Gastroesophageal sphincter (tissue), 4 donors: Measurements from ENCODE around the gene ZNF787. TPM values are rescaled to one million over a fixed set of nuclear protein-coding genes. Genes with fewer than 3 reads are reported as not detected.

ENCODE experiments used
- ATAC-seq: fragments of 150-250 bp; one replicate; pipeline ENCODE4 v1.9.1; 2016; ENCODE audit warnings: mild to moderate bottlenecking, moderate library complexity
- H3K27ac ChIP-seq, 4 donors: fragments of 200-600 bp; sonication (generic) in 3 of 4; 1 replicate in 3 of 4; 2 replicates in 1 of 4; pipeline ENCODE4 v1.5.1; 2016 to 2019
- H3K27me3 ChIP-seq: fragments of 200-600 bp; sonication (generic); one replicate; pipeline ENCODE4 v1.5.1; 2019
- H3K36me3 ChIP-seq, 2 donors: fragments of 200-600 bp; sonication (generic); one replicate each; pipeline ENCODE4 v1.5.1; 2019; ENCODE audit warnings: control low read depth in 1 of 2
- H3K4me1 ChIP-seq, 3 donors: fragments of 200-600 bp; sonication (generic); 1 replicate in 2 of 3; 2 replicates in 1 of 3; pipeline ENCODE4 v1.5.1; 2016 to 2019; ENCODE audit warnings: control low read depth in 2 of 3
- H3K4me3 ChIP-seq, 2 donors: fragments of 200-600 bp; sonication (generic); one replicate each; pipeline ENCODE4 v1.5.1; 2019; ENCODE audit warnings: mild to moderate bottlenecking in 1 of 2, moderate library complexity in 1 of 2
- H3K9me3 ChIP-seq, 3 donors: fragments of 200-600 bp; sonication (generic); one replicate each; pipeline ENCODE4 v1.5.1; 2017 to 2019; ENCODE audit warnings: control low read depth in 2 of 3
- CTCF ChIP-seq, 4 experiments: fragments of 200-600 bp in 2 of 4; fragments of 450-650 bp in 2 of 4; sonication (generic) in 1 of 4; IDR thresholded peaks; one replicate each; pipeline ENCODE4 v1.5.1; 2017 to 2019; ENCODE audit warnings: antibody characterized with exemption in 4 of 4, mild to moderate bottlenecking in 2 of 4, moderate library complexity in 2 of 4
- EP300 ChIP-seq: sonication (generic); formaldehyde crosslinking; IDR thresholded peaks from one replicate; pipeline ENCODE4 v1.6.1; 2017; ENCODE audit warnings: antibody characterized with exemption, mild to moderate bottlenecking
- POLR2A ChIP-seq, 2 donors: fragments of 450-650 bp; IDR thresholded peaks; one replicate each; pipeline ENCODE4 v1.6.1; 2017; ENCODE audit warnings: antibody characterized with exemption in 2 of 2, mild to moderate bottlenecking in 2 of 2, moderate library complexity in 1 of 2
- POLR2AphosphoS5 ChIP-seq: sonication (generic); formaldehyde crosslinking; IDR thresholded peaks from one replicate; pipeline ENCODE4 v1.6.1; 2017; ENCODE audit warnings: antibody characterized with exemption
- WGBS, 2 donors: methylation state at CpG; one replicate each; pipeline ENCODE4 v1.1.5; 2018; ENCODE audit warnings: low coverage in 1 of 2; 5-methylcytosine and 5-hydroxymethylcytosine counted together
- total RNA-seq, 4 donors: library from RNA; depleted of rRNA; stranded (reverse); fragments of >200 nt; gene quantifications; one replicate each; pipeline ENCODE4 v1.1.0, GENCODE V29; 2016

Gene ZNF787
- total RNA-seq, 4 donors from 2014 or later, result 18.6 to 31.8 (median 19.7) TPM

GRCh38 chr19:56146904-56147303 lies 25.8 kb upstream of the ZNF787 start:
- TF ChIP-seq POLR2A (IDR thresholded peaks at IDR 0.05) (no peak), EP300 (no peak), CTCF (IDR thresholded peaks at IDR 0.05) (no peak), POLR2AphosphoS5 (no peak)
- Histone ChIP-seq H3K4me1 (peaks cover 0 to 36% (median 0%) of the 10 kb centered on the region in 3 donors), H3K36me3 (peaks cover 0 to 45% of the 10 kb centered on the region in 2 donors), H3K9me3 (no peaks in the 10 kb centered on the region), H3K27ac (no peak overlapping the region), H3K4me3 (no peak overlapping the region), H3K27me3 (no peaks in the 10 kb centered on the region)
- WGBS, 2 donors, result 95% methylated on average over 3 of the region's 31 CpGs; no CpG with 5 or more reads in 1 of the 2 donors
- no peak for ATAC-seq

- Histone ChIP-seq H3K4me3 (no peak overlapping the region), H3K36me3 (peaks cover 0 to 45% of the 10 kb centered on the region in 2 donors), H3K27ac (no peak overlapping the region), H3K9me3 (no peaks in the 10 kb centered on the region), H3K4me1 (peaks cover 0 to 40% (median 0%) of the 10 kb centered on the region in 3 donors), H3K27me3 (no peaks in the 10 kb centered on the region)
- TF ChIP-seq EP300, result no peak
- TF ChIP-seq POLR2AphosphoS5, result no peak
- TF ChIP-seq POLR2A (IDR thresholded peaks at IDR 0.05), result no peak
- TF ChIP-seq CTCF (IDR thresholded peaks at IDR 0.05), result no peak
- no peak for ATAC-seq
- 82 to 89% methylated on average over 3 to 8 of the region's 10 CpGs for WGBS, 2 donors
Measured at GRCh38 chr19:56145698-56146097, 24.6 kb upstream of the ZNF787 start.

GRCh38 chr19:56144831-56145230 lies 23.7 kb upstream of the ZNF787 start:
- Histone ChIP-seq H3K27me3 (no peaks in the 10 kb centered on the region), H3K36me3 (peaks cover 0 to 43% of the 10 kb centered on the region in 2 donors), H3K9me3 (no peaks in the 10 kb centered on the region), H3K4me3 (no peak overlapping the region), H3K4me1 (peaks cover 0 to 39% (median 5%) of the 10 kb centered on the region in 3 donors), H3K27ac (no peak overlapping the region)
- 87 to 93% methylated on average over 3 to 7 of the region's 12 CpGs for WGBS, 2 donors
- TF ChIP-seq POLR2AphosphoS5 (no peak), POLR2A (IDR thresholded peaks at IDR 0.05) (no peak), EP300 (no peak), CTCF (IDR thresholded peaks at IDR 0.05) (no peak)
- no peak for ATAC-seq

GRCh38 chr19:56144376-56144775 lies 23.3 kb upstream of the ZNF787 start:
- no peak for ATAC-seq
- peaks cover 0 to 39% of the 10 kb centered on the region in 2 donors for H3K36me3 ChIP-seq

More at GRCh38 chr19:56144376-56144775, 23.3 kb upstream of the ZNF787 start:
- no peaks in the 10 kb centered on the region for H3K9me3 ChIP-seq
- H3K4me1 ChIP-seq, result peaks cover 0 to 44% (median 7%) of the 10 kb centered on the region in 3 donors
- TF ChIP-seq POLR2AphosphoS5 (no peak), POLR2A (IDR thresholded peaks at IDR 0.05) (no peak), EP300 (no peak), CTCF (IDR thresholded peaks at IDR 0.05) (no peak)
- H3K4me3 ChIP-seq, result no peak overlapping the region
- 62 to 72% methylated on average over 5 to 6 of the region's 6 CpGs for WGBS, 2 donors
- no peak overlapping the region for H3K27ac ChIP-seq
- H3K27me3 ChIP-seq, result no peaks in the 10 kb centered on the region
